ENCODE data around the gene CNGA3. TPM values are rescaled to one million over a fixed set of nuclear protein-coding genes. Genes with fewer than 3 reads are reported as not detected.

Gene CNGA3
- total RNA-seq, 2 donors from 2014 or later: 1.1 TPM; not detected in 1

GRCh38 chr2:98393354-98393753, 47.1 kb downstream of the CNGA3 start:
- no peak overlapping the region for H3K4me3 ChIP-seq
- no peaks in the 10 kb centered on the region for H3K27me3 ChIP-seq (replicated peaks; ENCODE audit: insufficient read depth)
- TF ChIP-seq, protein P1, sequence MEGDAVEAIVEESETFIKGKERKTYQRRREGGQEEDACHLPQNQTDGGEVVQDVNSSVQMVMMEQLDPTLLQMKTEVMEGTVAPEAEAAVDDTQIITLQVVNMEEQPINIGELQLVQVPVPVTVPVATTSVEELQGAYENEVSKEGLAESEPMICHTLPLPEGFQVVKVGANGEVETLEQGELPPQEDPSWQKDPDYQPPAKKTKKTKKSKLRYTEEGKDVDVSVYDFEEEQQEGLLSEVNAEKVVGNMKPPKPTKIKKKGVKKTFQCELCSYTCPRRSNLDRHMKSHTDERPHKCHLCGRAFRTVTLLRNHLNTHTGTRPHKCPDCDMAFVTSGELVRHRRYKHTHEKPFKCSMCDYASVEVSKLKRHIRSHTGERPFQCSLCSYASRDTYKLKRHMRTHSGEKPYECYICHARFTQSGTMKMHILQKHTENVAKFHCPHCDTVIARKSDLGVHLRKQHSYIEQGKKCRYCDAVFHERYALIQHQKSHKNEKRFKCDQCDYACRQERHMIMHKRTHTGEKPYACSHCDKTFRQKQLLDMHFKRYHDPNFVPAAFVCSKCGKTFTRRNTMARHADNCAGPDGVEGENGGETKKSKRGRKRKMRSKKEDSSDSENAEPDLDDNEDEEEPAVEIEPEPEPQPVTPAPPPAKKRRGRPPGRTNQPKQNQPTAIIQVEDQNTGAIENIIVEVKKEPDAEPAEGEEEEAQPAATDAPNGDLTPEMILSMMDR (IDR thresholded peaks at IDR 0.05): no peak
- TF ChIP-seq POLR2A (IDR thresholded peaks at IDR 0.05) (no peak), POLR2AphosphoS5 (IDR thresholded peaks at IDR 0.05) (no peak)
- no peaks in the 10 kb centered on the region for H3K36me3 ChIP-seq
- no peaks in the 10 kb centered on the region for H3K9me3 ChIP-seq
- no peak overlapping the region for H3K27ac ChIP-seq
- DNase-seq (ENCODE audit: low spot score): no peak
- no peaks in the 10 kb centered on the region for H3K4me1 ChIP-seq (replicated peaks)
- intact Hi-C loops (cut with DNase I): no loop called here
- WGBS: 83% methylated on average over 5 of the region's 5 CpGs

DNA sequence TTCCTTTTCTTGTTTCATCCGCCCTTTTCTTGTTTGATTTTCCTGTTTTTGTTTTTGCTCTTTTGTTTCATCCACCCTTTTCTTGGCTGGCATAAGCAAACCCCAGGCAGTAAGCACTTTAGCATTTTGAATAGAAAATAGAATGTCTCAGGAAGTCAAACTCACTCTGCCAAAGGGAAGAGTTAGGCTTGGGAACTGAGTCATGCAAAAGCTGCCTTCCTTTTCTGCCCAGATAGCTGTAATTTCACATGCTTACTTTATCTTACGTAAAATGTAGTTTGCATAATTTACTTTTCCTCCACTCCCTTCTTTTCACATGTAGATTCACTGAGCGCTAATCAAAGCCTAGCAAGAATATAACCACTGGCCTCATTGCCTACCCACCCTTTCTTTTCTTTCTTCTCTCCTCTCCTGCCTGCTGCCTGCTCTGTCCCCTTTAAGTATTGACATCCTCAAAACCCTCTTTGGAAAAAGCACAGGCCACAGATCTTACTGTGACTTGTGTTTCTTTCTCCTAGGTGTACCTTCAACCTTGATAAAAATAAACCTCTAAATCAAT, 48.4 kb downstream of the CNGA3 start:
- Histone ChIP-seq H3K27ac (no peak overlapping the region), H3K4me3 (no peak overlapping the region), H3K4me1 (replicated peaks) (no peaks in the 10 kb centered on the region), H3K9me3 (no peaks in the 10 kb centered on the region), H3K36me3 (no peaks in the 10 kb centered on the region), H3K27me3 (replicated peaks; ENCODE audit: insufficient read depth) (no peaks in the 10 kb centered on the region)
- no peak for TF ChIP-seq POLR2AphosphoS5 (IDR thresholded peaks at IDR 0.05)
- TF ChIP-seq, protein P1 (IDR thresholded peaks at IDR 0.05): no peak
- TF ChIP-seq POLR2A (IDR thresholded peaks at IDR 0.05): no peak
- WGBS: 79% methylated on average over 3 of the region's 3 CpGs
- no peak for DNase-seq (ENCODE audit: low spot score)
- intact Hi-C loops (cut with DNase I): no loop called here

- Histone ChIP-seq H3K27me3 (replicated peaks; ENCODE audit: insufficient read depth) (no peaks in the 10 kb centered on the region), H3K9me3 (no peaks in the 10 kb centered on the region), H3K36me3 (no peaks in the 10 kb centered on the region), H3K27ac (no peak overlapping the region), H3K4me1 (replicated peaks) (no peaks in the 10 kb centered on the region), H3K4me3 (no peak overlapping the region)
- intact Hi-C loops (cut with DNase I): no loop called here
- no peak for TF ChIP-seq POLR2A (IDR thresholded peaks at IDR 0.05)
- TF ChIP-seq, protein P1 (IDR thresholded peaks at IDR 0.05): no peak
- TF ChIP-seq POLR2AphosphoS5 (IDR thresholded peaks at IDR 0.05): no peak
- WGBS: 93% methylated on average over 6 of the region's 6 CpGs
- DNase-seq (ENCODE audit: low spot score): no peak
These were observed 49.7 kb downstream of the CNGA3 start for GRCh38 chr2:98395977-98396376.

GRCh38 chr2:98396745-98397355, 50.6 kb downstream of the CNGA3 start:
- H3K4me3 ChIP-seq: no peak overlapping the region
- WGBS: 92% methylated on average over 23 of the region's 23 CpGs
- no peaks in the 10 kb centered on the region for H3K27me3 ChIP-seq (replicated peaks; ENCODE audit: insufficient read depth)
- intact Hi-C loops (cut with DNase I): no loop called here
- DNase-seq (ENCODE audit: low spot score): no peak
- TF ChIP-seq POLR2A (IDR thresholded peaks at IDR 0.05) (no peak), POLR2AphosphoS5 (IDR thresholded peaks at IDR 0.05) (no peak)
- no peaks in the 10 kb centered on the region for H3K9me3 ChIP-seq
- H3K4me1 ChIP-seq (replicated peaks): no peaks in the 10 kb centered on the region
- H3K36me3 ChIP-seq: no peaks in the 10 kb centered on the region
- H3K27ac ChIP-seq: no peak overlapping the region

GRCh38 chr2:98399140-98399539, 52.9 kb downstream of the CNGA3 start:
- TF ChIP-seq POLR2AphosphoS5 (IDR thresholded peaks at IDR 0.05) (no peak), POLR2A (IDR thresholded peaks at IDR 0.05) (no peak)
- TF ChIP-seq, protein P1 (IDR thresholded peaks at IDR 0.05): no peak

More at GRCh38 chr2:98399140-98399539, 52.9 kb downstream of the CNGA3 start:
- Histone ChIP-seq H3K27ac (no peak overlapping the region), H3K27me3 (replicated peaks; ENCODE audit: insufficient read depth) (no peaks in the 10 kb centered on the region), H3K4me3 (no peak overlapping the region), H3K4me1 (replicated peaks) (no peaks in the 10 kb centered on the region), H3K36me3 (no peaks in the 10 kb centered on the region), H3K9me3 (no peaks in the 10 kb centered on the region)
- intact Hi-C loops (cut with DNase I): no loop called here
- no peak for DNase-seq (ENCODE audit: low spot score)
- WGBS: 75% methylated on average over 4 of the region's 4 CpGs

Measured in prostate gland (tissue), 2 donors.